ENCODE measurements around the gene NTM.

The NTM gene

GRCh38 chr11:131510662-131511061 lies 140.2 kb downstream of the NTM start:
- no peak for DNase-seq

- DNase-seq, result no peak
Measured at GRCh38 chr11:131511794-131512193, 141.4 kb downstream of the NTM start.

DNA sequence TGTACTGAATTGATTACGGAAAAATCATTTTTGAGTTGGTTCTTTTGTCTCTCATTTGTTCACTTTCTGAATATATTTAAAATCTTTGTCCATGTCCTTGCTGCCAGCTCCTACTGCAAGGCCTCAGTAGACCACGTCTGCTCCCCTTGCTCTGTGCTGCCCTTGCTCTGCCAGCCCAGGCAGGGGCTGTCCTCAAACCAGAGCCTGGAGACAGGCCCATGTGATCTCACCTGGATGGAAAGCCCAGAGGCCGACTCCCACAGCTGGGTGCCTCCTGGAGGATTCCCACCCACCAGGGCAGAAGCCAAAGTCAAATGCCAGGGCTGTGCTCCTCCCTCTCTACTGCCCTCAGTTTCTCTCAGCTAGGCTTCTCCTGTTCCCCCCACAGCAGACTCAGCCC lies 141.8 kb downstream of the NTM start:
- DNase-seq, result no peak

- no peak for DNase-seq
Measured at GRCh38 chr11:131514062-131514461, 143.6 kb downstream of the NTM start.

GRCh38 chr11:131518305-131518838 lies 148.0 kb downstream of the NTM start:
- no peak for DNase-seq

- no peak for DNase-seq
Measured at GRCh38 chr11:131522851-131523250, 152.4 kb downstream of the NTM start.

DNA sequence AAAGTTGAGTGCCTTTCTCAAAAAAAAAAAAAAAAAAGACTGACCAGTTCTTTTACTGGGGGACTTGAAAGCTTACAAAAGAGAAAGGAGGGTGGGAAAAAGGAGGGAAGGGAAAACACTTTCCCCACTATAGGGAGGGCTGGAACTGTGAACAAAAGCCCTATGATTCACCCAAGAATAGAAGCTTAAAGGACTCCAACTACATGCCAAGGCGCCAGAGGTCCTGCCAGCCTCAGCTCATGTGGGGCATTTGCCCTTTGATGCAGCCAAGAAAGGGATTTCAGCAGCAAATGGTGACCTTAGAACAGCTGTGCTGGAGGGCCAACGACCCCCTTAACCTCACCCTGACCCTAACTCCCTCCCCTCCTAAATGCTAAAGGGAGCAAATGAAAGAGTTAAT lies 160.0 kb downstream of the NTM start:
- no peak for DNase-seq

DNA sequence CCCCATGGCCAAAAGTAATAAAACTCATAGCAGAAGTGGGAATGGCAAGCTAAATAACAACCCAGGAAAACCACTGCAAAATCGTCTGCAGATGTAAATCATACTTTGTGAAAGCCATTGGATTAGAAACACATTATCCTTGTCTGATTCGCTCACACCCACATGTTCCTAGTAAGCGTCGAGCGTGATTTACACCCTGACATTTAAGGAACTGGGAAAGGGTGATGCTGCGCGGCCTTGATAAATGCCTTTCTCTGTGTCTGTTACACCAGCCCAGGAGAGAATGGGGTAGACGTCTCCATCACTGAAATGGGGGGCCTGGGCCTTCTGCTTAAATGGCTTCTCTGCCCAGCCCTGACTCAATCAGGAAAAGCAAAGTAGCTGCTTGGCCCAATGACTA lies 162.7 kb downstream of the NTM start:
- no peak for DNase-seq

- DNase-seq, result no peak
Measured at GRCh38 chr11:131533998-131534397, 163.6 kb downstream of the NTM start.

GRCh38 chr11:131534611-131535010 lies 164.2 kb downstream of the NTM start:
- DNase-seq, result no peak

DNA sequence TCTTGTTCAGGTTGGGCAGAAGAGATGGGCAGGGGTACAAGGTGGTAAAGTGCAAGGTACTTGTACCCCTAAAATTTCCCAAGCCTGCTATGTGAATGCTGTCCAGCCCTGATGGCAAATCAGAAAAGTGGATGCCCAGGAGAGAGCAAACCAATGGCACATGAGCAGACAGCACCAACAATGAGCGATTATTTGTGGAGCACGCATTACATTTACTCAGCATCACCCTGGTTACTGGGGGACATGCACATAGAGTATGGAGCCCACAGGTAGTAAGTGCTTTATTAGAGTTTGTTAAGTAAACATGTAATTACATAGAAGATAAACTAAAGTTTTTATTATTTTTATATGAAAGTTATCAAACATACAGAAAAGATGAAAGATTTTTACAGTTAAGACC lies 165.7 kb downstream of the NTM start:
- DNase-seq, result no peak

DNA sequence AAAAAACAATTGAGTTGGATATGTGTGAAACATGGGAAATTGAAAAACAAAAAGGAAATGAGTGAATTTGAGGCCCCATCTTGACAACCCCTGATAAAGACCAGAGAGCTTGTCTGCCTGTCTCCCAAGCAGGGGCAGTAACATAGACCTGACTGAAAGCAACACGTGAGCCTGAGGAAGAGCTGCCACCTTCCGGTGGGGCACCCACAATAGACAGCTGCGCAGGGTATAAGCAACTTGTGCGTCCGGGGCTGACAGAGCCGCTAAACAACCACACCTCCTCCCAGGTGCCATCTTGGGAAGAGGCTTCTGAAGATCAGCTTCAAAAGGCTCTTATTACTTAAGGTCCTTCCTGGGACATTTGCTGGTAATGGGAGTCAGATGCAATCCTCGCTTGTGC lies 166.8 kb downstream of the NTM start:
- DNase-seq, result no peak

DNA sequence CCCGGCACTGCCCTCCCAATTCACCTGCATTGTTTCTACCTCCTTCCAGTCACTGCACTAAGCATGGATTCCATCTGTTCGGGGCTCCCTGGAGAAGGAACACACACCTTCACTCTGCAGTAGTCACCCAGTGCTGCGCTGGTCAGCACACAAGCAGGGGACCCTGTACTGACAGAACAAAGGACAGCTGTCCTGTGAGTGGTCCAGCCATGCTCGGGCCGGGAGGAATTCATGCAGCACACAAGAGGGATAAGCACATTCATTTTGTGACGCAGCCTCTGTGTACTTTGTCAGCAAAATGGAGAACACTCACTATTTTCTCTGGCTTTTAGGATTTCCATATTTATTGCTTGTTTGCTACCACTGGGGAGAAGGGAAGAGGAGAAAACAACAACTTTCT lies 167.3 kb downstream of the NTM start:
- no peak for DNase-seq

DNA sequence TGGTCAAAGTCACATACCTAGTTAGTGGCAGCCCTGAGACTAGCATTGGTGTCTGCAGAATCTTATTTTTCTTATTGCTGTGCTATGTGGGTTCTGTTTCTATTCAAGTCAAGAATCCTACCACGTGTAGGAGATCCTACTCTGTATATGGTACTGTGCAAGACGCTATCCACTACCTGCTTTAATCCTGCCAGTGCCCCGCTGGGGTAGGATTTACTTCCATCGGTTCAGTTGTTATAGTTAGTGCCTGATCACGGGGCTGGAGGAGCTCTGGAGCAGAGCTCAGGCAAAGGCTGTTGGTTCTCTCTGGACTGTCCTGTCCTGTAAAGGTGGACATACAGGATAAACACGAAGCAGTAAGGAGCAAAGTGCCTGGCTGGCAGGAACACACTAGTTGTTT lies 167.9 kb downstream of the NTM start:
- no peak for DNase-seq

- no peak for DNase-seq
Measured at GRCh38 chr11:131540676-131541075, 170.3 kb downstream of the NTM start.

GRCh38 chr11:131543389-131544025 lies 173.1 kb downstream of the NTM start:
- no peak for DNase-seq

GRCh38 chr11:131544591-131544990 lies 174.2 kb downstream of the NTM start:
- no peak for DNase-seq

DNA sequence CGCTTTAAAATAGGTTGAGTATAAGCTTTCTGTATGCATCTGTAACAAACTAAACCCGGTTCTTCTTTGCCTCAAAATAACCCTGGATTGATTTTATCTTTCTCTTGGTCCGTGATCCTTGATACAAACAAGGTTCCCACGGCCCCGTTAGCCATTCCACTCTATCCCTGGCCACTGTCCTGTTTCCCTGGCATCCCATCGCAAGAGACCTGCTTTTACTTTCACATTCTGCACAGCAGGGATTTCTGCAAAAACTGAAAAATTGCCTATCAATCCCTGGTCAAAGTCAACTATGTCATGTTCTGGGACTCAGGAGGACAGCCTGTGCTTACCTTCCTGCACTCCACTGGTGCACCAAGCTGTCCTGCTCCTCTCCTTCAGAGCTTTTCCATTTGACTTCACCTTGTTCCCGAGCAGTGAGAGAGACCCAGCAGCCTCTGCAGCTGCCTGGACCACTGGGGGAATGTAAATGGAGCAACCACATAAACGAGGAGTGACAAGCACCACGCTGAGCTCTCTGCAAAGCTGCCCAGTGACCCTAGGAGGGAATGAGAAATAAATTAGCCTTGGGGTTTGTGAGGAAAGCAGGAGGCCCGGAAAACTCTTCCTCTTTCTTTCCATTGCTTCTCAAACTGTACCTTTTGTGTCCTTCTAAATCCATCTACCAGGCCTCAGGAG lies 175.9 kb downstream of the NTM start:
- DNase-seq, result no peak

DNA sequence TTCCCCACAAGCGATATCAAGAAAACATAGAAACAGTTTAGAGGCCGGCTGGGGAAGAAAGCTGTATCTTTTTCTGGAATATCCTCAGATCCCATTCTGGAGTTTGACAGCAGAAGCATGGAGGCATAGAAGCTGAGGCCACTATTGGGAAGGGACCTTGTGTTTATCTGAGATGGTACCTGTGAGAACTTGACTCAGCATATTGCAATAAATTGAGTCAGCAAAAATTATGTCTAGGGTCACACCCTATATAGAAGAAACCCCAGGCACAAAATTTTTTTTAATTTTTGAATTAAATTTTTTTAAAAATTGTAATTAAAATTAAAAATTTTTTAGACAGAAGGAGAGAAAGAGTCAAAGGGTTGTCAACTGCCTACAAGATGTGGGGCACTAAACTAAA lies 178.7 kb downstream of the NTM start:
- no peak for DNase-seq

GRCh38 chr11:131549770-131550169 lies 179.4 kb downstream of the NTM start:
- no peak for DNase-seq

GRCh38 chr11:131560287-131560686 lies 189.9 kb downstream of the NTM start:
- DNase-seq, result no peak

- DNase-seq, result no peak
Measured at GRCh38 chr11:131561501-131561900, 191.1 kb downstream of the NTM start.

- no peak for DNase-seq
Measured at GRCh38 chr11:131561972-131562371, 191.6 kb downstream of the NTM start.

DNA sequence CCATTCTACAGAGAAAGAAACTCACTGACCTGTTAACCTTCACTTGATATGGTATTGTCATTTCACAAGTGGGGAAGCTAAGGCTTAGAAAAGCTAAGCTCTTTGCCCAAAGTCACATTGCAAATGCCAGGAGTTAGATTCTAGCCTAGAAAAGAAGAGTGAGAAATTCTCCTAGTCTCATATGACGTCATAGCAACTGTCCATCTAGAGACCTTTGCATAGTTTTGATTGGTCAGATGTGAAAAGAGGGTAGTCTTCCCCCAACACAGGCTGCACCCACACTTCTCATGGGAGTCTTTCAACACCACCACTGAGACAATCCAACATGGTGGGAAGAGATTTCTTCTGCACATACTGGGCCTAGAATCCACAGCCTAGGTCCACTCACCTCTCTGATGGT lies 197.9 kb downstream of the NTM start:
- no peak for DNase-seq

- no peak for DNase-seq
Measured at GRCh38 chr11:131571571-131571970, 201.2 kb downstream of the NTM start.

All from activated T-cell treated with anti-CD3 and anti-CD28 coated beads, Interleukin-2, amount 50 U/mL, for 1 hour (primary cell).